Left ventricle myocardium inferior (tissue), 1 donor: Measurements from ENCODE around the gene RPUSD1. TPM values are rescaled to one million over a fixed set of nuclear protein-coding genes. Genes with fewer than 3 reads are reported as not detected.
"Not testable (repeated sequence)": the region's sequence is repeated elsewhere in the genome, so short reads cannot be mapped to it uniquely, and the experiment has no call there.

Source experiments
- DNase-seq: peaks from one replicate; pipeline ENCODE4 v3.0.0-alpha.2; 2020
- H3K27ac ChIP-seq: fragments of 200-600 bp; replicated peaks from 2 replicates; pipeline ENCODE4 v1.8.0; 2021
- H3K27me3 ChIP-seq: fragments of 200-600 bp; 2 replicates; pipeline ENCODE4 v1.8.0; 2021; ENCODE audit warnings: low read depth
- H3K36me3 ChIP-seq: fragments of 200-600 bp; 2 replicates; pipeline ENCODE4 v1.8.0; 2021
- H3K4me1 ChIP-seq: fragments of 200-600 bp; 2 replicates; pipeline ENCODE4 v1.8.0; 2021
- H3K4me3 ChIP-seq: fragments of 200-600 bp; 2 replicates; pipeline ENCODE4 v1.8.0; 2021; ENCODE audit warnings: mild to moderate bottlenecking, moderate library complexity
- H3K9me3 ChIP-seq: fragments of 200-600 bp; replicated peaks from 2 replicates; pipeline ENCODE4 v1.8.0; 2021
- intact Hi-C: fragments of 100-400 bp; cut with micrococcal nuclease; formaldehyde crosslinking; loops from one replicate; pipeline ENCODE4 v1.11.0; 2022
- total RNA-seq: library from RNA; stranded (reverse); fragmentation: NEBNext Ultra II Directional; extraction: Animal tissue kit (Norgen Biotek cat#: 25700); gene quantifications from one replicate; pipeline ENCODE4 v1.2.1, GENCODE V29; 2021
- TF ChIP-seq, protein P1 (sequence below): fragments of 200-600 bp; IDR thresholded peaks from 2 replicates; pipeline ENCODE4 v1.8.0; 2021; ENCODE audit warnings: antibody characterized with exemption, mild to moderate bottlenecking, borderline replicate concordance
- donor health status: DM: no; HTN: yes; CAD: no; lungs with severe emphysema.

The RPUSD1 gene
- total RNA-seq, 1 donor from 2014 or later = 10.6 TPM

DNA sequence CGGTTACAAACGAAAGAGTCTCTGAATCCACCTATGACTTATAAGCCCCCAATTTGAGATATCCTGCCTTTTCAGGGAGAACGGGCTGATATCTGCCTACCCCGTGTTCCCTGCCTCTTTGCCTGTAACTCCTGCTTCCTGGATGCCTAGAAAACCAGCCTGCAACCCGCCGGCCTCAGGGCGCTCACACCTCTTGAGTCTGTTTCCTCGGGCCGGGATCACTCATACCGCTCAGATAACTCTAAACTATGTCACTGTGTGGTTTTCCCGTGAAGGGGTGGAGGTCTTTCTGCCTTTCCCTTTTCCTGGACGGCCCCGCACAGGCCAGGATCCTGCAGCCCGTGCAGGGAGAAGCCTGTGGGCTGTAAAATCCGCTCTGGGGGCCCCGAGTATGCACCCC lies 10.4 kb downstream of the RPUSD1 start:
- no peak overlapping the region for H3K4me3 ChIP-seq
- peaks cover 88% of the 10 kb centered on the region for H3K27me3 ChIP-seq
- DNase-seq = no peak
- no peaks in the 10 kb centered on the region for H3K36me3 ChIP-seq
- H3K27ac ChIP-seq = no peak overlapping the region
- intact Hi-C loops = no loop called here
- no peaks in the 10 kb centered on the region for H3K4me1 ChIP-seq
- H3K9me3 ChIP-seq = no peaks in the 10 kb centered on the region
- TF ChIP-seq, protein P1, sequence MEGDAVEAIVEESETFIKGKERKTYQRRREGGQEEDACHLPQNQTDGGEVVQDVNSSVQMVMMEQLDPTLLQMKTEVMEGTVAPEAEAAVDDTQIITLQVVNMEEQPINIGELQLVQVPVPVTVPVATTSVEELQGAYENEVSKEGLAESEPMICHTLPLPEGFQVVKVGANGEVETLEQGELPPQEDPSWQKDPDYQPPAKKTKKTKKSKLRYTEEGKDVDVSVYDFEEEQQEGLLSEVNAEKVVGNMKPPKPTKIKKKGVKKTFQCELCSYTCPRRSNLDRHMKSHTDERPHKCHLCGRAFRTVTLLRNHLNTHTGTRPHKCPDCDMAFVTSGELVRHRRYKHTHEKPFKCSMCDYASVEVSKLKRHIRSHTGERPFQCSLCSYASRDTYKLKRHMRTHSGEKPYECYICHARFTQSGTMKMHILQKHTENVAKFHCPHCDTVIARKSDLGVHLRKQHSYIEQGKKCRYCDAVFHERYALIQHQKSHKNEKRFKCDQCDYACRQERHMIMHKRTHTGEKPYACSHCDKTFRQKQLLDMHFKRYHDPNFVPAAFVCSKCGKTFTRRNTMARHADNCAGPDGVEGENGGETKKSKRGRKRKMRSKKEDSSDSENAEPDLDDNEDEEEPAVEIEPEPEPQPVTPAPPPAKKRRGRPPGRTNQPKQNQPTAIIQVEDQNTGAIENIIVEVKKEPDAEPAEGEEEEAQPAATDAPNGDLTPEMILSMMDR = no peak

DNA sequence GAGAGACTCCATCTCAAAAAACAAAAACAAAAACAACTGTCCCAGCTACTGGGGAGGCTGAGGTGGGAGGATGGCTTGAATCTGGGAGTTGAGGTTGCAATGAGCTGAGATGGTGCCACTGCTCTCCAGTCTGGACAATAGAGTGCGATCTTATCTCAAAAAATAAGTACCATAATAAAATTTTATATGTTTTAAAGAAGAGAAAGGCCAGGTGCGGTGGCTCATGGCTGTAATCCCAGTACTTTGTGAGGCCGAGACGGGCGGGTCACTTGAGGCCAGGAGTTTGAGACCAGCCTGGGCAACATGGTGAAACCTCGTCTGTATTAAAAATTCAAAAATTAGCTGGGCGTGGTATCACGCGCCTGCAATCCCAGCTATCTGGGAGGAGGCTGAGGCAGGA lies 11.4 kb downstream of the RPUSD1 start:
- Histone ChIP-seq H3K9me3 (no peaks in the 10 kb centered on the region), H3K36me3 (no peaks in the 10 kb centered on the region), H3K27ac (no peak overlapping the region), H3K4me3 (no peak overlapping the region), H3K4me1 (no peaks in the 10 kb centered on the region), H3K27me3 (peaks cover 78% of the 10 kb centered on the region)
- no peak for DNase-seq
- intact Hi-C loops = no loop called here
- TF ChIP-seq, protein P1 = no peak

DNA sequence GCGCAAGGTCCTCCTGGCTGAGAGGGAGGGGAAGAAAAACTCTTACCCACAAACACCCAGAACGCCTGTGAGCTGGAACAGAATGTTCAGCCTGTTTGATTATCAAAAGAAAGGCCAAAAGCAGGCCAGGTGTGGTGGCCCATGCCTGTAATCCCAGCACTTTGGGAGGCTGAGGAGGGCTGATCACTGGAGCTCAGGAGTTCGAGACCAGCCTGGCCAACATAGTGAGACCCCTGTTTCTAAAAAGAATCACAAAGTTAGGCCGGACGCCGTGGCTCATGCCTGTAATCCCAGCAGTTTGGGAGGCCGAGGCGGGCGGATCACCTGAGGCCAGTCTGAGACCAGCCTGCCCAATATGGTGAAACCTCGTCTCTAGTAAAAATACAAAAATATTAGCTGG lies 11.9 kb downstream of the RPUSD1 start:
- H3K27me3 ChIP-seq = peaks cover 72% of the 10 kb centered on the region
- H3K4me3 ChIP-seq, intact Hi-C loops: not testable (repeated sequence)

DNA sequence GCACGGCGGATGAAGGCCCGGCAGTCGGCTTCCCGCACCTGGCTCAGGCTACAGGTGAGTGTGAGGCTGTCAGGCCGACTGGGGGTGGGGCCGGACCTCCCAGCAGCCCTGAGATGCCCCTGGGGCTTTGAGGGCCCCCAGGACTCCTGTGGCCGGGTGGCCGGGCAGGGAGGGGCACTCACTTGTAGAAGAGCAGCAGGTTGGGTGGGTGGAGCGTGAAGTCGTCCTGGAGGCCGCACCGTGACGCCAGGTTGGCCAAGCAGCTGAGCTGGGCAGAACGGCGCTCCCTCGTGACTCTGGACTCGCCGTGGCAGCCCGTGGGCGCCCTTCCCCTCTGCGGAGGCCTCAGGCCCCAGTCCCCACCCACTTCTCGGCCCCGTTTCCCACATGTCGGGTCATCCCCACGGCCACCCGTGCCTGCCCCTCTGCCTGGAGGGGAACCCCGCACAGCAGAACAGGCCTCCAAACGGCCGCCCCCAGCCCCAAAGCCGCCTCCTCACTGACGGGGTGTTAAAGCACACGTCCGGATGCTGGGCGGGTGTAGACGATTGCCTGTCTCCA lies 12.9 kb downstream of the RPUSD1 start:
- Histone ChIP-seq H3K27me3 (peaks cover 65% of the 10 kb centered on the region), H3K36me3 (no peaks in the 10 kb centered on the region), H3K4me1 (no peaks in the 10 kb centered on the region), H3K27ac (no peak overlapping the region), H3K4me3 (no peak overlapping the region), H3K9me3 (no peaks in the 10 kb centered on the region)
- intact Hi-C loops = no loop called here
- TF ChIP-seq, protein P1 = no peak
- DNase-seq = no peak

More for the DNA sequence above, 11.9 kb downstream of the RPUSD1 start:
- H3K4me1 ChIP-seq, H3K9me3 ChIP-seq, DNase-seq, H3K27ac ChIP-seq, H3K36me3 ChIP-seq: not testable (repeated sequence)

DNA sequence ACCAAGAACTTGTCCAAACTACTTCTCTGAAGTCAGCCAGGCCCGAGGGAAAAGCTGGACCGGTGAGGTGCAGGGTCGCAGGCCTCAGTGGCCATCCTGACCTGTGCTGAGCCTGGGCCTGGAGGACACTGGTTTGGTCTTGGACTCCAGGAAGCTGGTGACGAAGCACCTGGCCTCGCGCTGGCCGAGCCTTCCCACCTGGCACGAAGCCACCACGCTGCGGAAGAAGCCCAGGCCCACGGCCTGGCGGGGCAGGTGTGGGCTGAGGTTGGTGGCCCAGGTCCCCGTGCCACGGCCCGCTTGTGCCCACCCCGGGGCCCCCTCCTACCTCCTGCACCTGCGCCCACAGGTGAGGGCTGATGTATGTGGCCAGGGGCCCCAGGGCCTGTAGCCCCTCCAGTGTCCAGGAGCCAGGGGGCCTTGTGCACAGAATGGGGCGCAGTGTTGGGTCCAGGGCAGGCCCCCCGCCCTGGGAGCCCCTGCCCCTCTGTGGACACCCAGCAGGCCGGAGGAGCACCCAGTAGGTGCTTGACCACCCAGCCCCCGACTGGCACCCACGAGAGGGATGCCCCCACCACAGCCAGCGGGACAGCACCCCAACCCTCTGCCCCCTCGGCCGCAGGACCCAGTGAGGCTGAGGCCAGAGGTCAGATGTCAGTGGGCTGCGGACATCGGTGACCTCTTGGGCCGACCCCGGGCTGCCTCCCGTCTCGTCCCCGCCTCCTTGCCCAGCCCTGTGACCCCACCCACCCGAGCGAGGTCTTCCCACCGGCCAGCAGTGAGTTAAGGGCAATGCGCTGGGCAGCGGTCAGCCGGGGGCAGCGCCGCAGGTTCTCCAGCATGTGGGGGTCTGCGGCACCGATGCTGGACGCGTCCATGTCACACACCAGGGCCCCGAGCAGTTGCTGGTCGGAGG lies 13.8 kb downstream of the RPUSD1 start:
- no peak overlapping the region for H3K4me3 ChIP-seq
- no peaks in the 10 kb centered on the region for H3K36me3 ChIP-seq
- no peak for DNase-seq
- peaks cover 65% of the 10 kb centered on the region for H3K27me3 ChIP-seq
- H3K4me1 ChIP-seq = no peaks in the 10 kb centered on the region
- H3K27ac ChIP-seq = no peak overlapping the region
- TF ChIP-seq, protein P1 = no peak
- no peaks in the 10 kb centered on the region for H3K9me3 ChIP-seq
- intact Hi-C loops = no loop called here

DNA sequence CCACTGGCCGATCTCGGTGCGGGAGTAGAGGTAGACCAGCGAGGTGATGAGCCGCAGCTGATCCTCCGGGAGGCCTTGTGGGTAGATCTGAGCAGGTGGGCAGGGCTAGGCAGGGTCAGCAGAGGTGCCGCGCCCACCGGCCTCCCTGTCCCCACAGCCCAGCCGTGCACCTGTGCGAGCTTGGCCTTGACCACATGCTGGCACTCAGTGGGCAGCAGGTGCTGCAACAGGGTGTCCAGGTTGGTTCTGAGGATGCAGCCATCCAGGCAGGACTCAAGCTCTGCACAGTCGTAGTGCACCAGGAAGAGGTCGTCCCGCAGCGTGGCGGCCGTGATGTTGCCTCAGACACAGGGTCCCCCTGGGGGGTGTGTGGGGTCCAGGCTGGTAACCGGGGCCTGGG lies 15.2 kb downstream of the RPUSD1 start:
- Histone ChIP-seq H3K9me3 (no peaks in the 10 kb centered on the region), H3K4me3 (no peak overlapping the region), H3K27me3 (peaks cover 62% of the 10 kb centered on the region), H3K4me1 (no peaks in the 10 kb centered on the region), H3K27ac (no peak overlapping the region), H3K36me3 (no peaks in the 10 kb centered on the region)
- intact Hi-C loops = no loop called here
- no peak for DNase-seq
- TF ChIP-seq, protein P1 = no peak
